Measurements from ENCODE around the gene ANO1.

DNA sequence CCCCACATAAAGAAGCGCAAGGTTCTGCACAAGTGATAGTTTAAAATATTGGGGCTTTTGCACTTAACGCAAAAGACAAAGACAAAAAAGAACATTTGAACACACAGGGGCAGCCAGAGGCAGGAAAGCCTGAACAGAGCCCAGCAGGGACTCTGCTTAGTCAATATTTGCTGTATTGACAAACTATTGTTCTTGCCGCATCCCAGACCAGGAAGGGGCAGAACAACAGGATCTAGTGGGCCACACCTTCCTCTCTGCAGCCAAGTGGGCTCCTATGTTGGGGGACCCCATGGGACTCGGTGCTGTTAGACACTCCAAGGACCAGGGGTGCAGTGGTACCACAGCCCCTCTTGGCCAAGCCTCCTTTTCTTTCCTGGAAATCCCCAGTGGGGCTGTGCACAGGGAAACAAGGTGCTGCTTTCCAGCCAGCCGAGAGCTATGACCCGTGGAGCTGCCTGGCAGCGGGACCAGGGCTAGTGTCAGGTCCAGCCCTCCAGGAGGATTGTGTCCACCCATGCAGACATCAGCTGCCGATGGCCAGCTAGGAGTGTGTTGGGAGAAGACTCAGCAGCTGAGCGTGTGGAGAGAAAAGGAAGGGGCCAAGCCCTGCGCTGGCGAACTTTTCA, 43.3 kb upstream of the ANO1 start:
- no peak for TF ChIP-seq EZH2 (IDR thresholded peaks at IDR 0.05; ENCODE audit: borderline replicate concordance, insufficient read depth, low read depth, low read length, poor library complexity, severe bottlenecking)
- TF ChIP-seq, protein P1, sequence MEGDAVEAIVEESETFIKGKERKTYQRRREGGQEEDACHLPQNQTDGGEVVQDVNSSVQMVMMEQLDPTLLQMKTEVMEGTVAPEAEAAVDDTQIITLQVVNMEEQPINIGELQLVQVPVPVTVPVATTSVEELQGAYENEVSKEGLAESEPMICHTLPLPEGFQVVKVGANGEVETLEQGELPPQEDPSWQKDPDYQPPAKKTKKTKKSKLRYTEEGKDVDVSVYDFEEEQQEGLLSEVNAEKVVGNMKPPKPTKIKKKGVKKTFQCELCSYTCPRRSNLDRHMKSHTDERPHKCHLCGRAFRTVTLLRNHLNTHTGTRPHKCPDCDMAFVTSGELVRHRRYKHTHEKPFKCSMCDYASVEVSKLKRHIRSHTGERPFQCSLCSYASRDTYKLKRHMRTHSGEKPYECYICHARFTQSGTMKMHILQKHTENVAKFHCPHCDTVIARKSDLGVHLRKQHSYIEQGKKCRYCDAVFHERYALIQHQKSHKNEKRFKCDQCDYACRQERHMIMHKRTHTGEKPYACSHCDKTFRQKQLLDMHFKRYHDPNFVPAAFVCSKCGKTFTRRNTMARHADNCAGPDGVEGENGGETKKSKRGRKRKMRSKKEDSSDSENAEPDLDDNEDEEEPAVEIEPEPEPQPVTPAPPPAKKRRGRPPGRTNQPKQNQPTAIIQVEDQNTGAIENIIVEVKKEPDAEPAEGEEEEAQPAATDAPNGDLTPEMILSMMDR (IDR thresholded peaks at IDR 0.05) = no peak

Data from B cell (primary cell).